ENCODE data around the gene GARRE1.
"Not testable (repeated sequence)": the region's sequence is repeated elsewhere in the genome, so short reads cannot be mapped to it uniquely, and the experiment has no call there.

The GARRE1 gene

DNA sequence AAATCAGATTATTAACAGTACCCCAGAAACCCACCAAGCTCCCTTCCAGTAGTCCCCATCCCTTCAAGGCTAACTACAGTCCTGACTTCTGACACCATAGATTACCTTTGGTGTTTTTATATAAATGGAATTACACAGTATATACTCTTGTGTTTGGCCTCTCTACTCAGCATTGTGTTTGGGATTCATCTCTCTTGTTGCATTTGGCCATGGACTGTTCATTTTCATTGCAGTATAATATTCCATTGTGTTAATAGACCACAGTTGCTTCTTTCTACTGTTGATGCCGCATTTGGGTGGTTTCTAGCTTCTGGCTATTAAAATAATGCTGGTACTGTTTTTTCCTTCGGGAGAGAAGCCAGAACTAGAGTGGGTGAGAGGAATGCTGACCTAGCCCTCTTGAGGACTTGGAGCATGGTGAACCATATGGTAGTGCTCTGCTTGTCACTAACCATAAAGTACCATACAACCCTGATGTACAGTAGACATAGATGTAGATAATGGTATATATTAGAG, 18.9 kb upstream of the GARRE1 start:
- Histone ChIP-seq H3K36me3 (ENCODE audit: control insufficient read depth, insufficient read depth, low read length) (no peaks in the 10 kb centered on the region), H3K4me1 (ENCODE audit: control insufficient read depth, insufficient read depth, low read length) (peaks cover 12% of the 10 kb centered on the region), H3K27me3 (ENCODE audit: control insufficient read depth, insufficient read depth, low read length) (no peaks in the 10 kb centered on the region), H3K9me3 (ENCODE audit: control insufficient read depth, insufficient read depth, low read length) (no peaks in the 10 kb centered on the region), H3K9ac (ENCODE audit: low read depth, low read length) (no peak overlapping the region), H3K4me3 (ENCODE audit: low read depth, low read length) (no peak overlapping the region)

DNA sequence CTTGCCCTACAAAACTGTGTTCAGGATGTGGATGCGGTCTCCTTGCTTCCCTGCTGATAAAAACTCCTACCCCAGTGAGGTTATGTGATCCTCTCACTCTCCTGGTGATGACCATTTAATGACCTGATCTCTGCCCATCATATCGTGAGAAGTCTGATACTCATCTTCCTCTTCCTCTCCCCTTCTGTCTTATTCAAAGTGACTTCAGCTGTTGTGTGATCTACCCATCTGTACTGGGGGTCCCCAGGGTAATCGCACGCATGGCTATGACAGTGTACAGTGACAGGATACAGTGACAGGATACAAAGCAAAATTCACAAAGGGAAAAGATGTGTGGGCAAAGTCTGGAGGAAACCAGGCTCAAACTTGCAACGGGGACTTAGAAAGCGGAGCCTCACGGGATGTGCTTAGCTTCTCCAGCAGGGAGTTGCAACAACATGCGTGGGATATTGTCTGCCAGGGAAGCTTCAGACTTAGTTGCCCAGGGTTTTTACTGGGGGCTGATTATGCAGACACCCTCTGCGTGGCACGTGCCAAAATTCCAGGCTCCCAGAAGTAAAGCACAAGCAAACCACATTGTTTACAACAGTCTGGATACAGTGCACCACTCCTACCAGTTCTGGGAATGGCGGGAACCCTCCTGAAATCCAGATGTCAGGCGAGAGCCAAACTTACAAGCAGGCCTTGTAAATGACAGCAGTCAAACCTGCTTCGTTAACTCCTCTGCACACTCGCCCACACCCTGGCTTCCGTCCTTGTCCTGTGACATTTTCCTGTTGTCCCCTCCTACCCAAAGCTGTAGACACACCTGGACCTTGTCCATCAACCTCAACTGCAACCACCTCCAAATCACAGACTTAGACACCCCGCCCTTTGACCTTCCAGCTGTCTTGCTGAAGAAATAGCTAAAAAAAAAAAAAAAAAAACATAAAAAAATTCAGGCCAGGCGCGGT, 18.0 kb upstream of the GARRE1 start:
- Histone ChIP-seq H3K4me3 (ENCODE audit: low read depth, low read length) (no peak overlapping the region), H3K27me3 (ENCODE audit: control insufficient read depth, insufficient read depth, low read length) (no peaks in the 10 kb centered on the region), H3K9ac (ENCODE audit: low read depth, low read length) (no peak overlapping the region), H3K9me3 (ENCODE audit: control insufficient read depth, insufficient read depth, low read length) (no peaks in the 10 kb centered on the region), H3K4me1 (ENCODE audit: control insufficient read depth, insufficient read depth, low read length) (peaks cover 10% of the 10 kb centered on the region), H3K36me3 (ENCODE audit: control insufficient read depth, insufficient read depth, low read length) (no peaks in the 10 kb centered on the region)

DNA sequence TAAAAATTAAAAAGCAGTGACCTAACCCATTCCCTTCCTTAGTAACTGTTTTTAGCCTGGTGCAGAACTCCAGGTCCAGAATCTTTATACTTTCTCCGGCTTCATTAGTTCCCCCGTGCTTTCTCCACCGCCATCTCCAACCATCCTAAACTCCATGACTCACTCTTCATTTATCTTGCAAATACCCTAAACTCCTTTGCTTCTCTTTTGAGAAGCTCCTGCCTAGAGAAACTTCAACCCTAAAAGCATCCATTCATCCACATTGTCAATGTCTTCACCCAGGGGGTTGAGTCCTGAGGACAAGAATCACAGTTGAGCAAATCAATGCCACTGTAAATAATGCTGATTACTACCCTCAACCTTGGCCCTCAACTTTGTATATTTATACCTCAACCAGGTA, 17.1 kb upstream of the GARRE1 start:
- H3K36me3 ChIP-seq (ENCODE audit: control insufficient read depth, insufficient read depth, low read length): no peaks in the 10 kb centered on the region
- H3K4me1 ChIP-seq (ENCODE audit: control insufficient read depth, insufficient read depth, low read length): peaks cover 6% of the 10 kb centered on the region
- no peaks in the 10 kb centered on the region for H3K27me3 ChIP-seq (ENCODE audit: control insufficient read depth, insufficient read depth, low read length)
- H3K9me3 ChIP-seq (ENCODE audit: control insufficient read depth, insufficient read depth, low read length): no peaks in the 10 kb centered on the region
- no peak overlapping the region for H3K4me3 ChIP-seq (ENCODE audit: low read depth, low read length)
- no peak overlapping the region for H3K9ac ChIP-seq (ENCODE audit: low read depth, low read length)

DNA sequence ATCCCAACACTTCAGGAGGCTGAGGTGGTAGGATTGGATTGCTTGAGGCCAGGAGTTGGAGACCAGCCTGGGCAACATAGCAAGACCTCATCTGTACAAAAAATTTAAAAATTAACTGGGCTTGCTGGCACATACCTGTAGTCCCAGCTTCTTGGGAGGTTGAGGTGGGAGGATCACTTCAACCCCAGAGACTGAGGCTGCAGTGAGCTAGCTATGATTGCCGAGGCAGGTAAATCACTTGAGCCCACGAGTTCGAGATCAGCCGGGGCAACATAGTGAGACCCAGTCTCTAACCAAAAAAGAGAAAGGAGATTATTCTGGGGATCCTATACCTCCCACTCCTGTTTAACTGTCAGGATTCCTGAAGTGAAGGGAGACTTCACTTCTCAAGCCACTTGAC, 16.4 kb upstream of the GARRE1 start:
- no peak overlapping the region for H3K9ac ChIP-seq (ENCODE audit: low read depth, low read length)
- H3K4me1 ChIP-seq (ENCODE audit: control insufficient read depth, insufficient read depth, low read length): peaks cover 6% of the 10 kb centered on the region
- no peak overlapping the region for H3K4me3 ChIP-seq (ENCODE audit: low read depth, low read length)
- no peaks in the 10 kb centered on the region for H3K36me3 ChIP-seq (ENCODE audit: control insufficient read depth, insufficient read depth, low read length)
- no peaks in the 10 kb centered on the region for H3K27me3 ChIP-seq (ENCODE audit: control insufficient read depth, insufficient read depth, low read length)
- H3K9me3 ChIP-seq (ENCODE audit: control insufficient read depth, insufficient read depth, low read length): no peaks in the 10 kb centered on the region

GRCh38 chr19:34241513-34242337, 12.6 kb upstream of the GARRE1 start:
- Histone ChIP-seq H3K4me3 (ENCODE audit: low read depth, low read length) (no peak overlapping the region), H3K9ac (ENCODE audit: low read depth, low read length) (no peak overlapping the region), H3K27me3 (ENCODE audit: control insufficient read depth, insufficient read depth, low read length) (no peaks in the 10 kb centered on the region), H3K9me3 (ENCODE audit: control insufficient read depth, insufficient read depth, low read length) (no peaks in the 10 kb centered on the region), H3K36me3 (ENCODE audit: control insufficient read depth, insufficient read depth, low read length) (no peaks in the 10 kb centered on the region), H3K4me1 (ENCODE audit: control insufficient read depth, insufficient read depth, low read length) (peaks cover 6% of the 10 kb centered on the region)

DNA sequence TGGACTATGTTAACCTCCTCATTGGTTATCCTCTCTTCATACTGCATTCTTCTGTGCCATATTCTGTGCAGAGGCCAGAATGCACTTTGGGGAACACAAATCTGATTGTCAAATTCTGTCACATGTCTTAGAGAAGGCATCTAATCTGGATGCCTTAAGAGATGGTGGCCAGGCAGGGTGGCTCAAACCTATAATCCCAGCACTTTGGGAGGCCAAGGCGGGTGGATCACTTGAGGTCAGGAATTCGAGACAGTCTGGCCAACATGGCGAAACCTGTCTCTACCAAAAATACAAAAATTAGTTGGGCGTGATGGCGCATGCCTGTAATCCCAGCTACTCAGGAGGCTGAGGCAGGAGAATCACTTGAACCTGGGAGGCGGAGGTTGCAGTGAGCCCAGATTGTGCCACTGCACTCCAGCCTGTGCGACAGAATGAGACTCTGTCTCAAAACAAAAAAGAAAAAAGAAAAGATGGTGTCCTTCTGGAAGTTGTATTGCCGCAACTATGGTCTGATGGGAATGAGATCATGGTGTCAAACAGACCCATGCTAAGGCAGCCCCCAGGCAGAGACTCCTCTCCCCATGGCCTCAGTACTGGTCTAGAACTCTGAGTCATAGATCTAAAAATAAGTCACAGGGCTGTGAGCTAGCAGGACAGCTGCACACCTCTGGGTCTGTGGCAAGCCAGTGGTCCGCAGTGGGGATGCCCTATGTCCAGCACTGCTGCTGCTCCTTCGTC, 11.0 kb upstream of the GARRE1 start:
- not testable (repeated sequence) for H3K9me3 ChIP-seq (ENCODE audit: control insufficient read depth, insufficient read depth, low read length); H3K36me3 ChIP-seq (ENCODE audit: control insufficient read depth, insufficient read depth, low read length); H3K4me1 ChIP-seq (ENCODE audit: control insufficient read depth, insufficient read depth, low read length); H3K9ac ChIP-seq (ENCODE audit: low read depth, low read length); H3K4me3 ChIP-seq (ENCODE audit: low read depth, low read length); H3K27me3 ChIP-seq (ENCODE audit: control insufficient read depth, insufficient read depth, low read length)

- H3K9me3 ChIP-seq (ENCODE audit: control insufficient read depth, insufficient read depth, low read length): no peaks in the 10 kb centered on the region
- no peak overlapping the region for H3K9ac ChIP-seq (ENCODE audit: low read depth, low read length)
- no peaks in the 10 kb centered on the region for H3K36me3 ChIP-seq (ENCODE audit: control insufficient read depth, insufficient read depth, low read length)
- no peak overlapping the region for H3K4me3 ChIP-seq (ENCODE audit: low read depth, low read length)
- no peaks in the 10 kb centered on the region for H3K27me3 ChIP-seq (ENCODE audit: control insufficient read depth, insufficient read depth, low read length)
- H3K4me1 ChIP-seq (ENCODE audit: control insufficient read depth, insufficient read depth, low read length): no peaks in the 10 kb centered on the region
Observed at GRCh38 chr19:34243876-34244578, 10.3 kb upstream of the GARRE1 start.

DNA sequence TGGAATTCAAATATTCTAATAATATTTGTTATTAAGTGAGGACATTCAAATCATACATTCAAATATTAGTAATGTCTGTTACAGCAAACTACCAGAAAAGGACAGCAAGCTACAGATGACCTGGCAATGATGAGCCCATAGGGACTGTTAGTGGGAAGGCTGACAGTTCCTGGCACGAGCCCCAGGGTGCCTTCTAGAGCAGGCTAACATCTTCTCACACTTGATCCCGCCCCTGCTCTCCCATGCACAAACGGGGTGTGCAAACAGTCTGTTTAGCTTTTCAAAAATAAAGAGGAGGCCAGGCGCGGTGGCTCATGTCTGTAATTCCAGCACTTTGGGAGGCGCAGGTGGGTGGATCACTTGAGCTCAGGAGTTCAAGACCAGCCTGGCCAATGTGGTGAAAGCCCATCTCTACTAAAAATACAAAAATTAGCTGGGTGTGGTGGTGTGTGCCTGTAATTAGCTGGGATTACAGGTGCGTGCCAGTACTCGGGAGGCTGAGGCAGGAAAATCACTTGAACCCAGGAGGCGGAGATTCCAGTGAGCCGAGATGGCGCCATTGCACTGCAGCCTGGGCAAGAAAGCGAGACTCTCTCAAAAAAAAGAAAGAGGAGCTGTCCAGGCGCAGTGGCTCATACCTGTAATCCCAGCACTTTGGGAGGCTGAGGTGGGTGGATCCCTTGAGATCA, 9.6 kb upstream of the GARRE1 start:
- Histone ChIP-seq H3K36me3 (ENCODE audit: control insufficient read depth, insufficient read depth, low read length) (no peaks in the 10 kb centered on the region), H3K4me3 (ENCODE audit: low read depth, low read length) (no peak overlapping the region), H3K4me1 (ENCODE audit: control insufficient read depth, insufficient read depth, low read length) (no peaks in the 10 kb centered on the region), H3K27me3 (ENCODE audit: control insufficient read depth, insufficient read depth, low read length) (no peaks in the 10 kb centered on the region), H3K9ac (ENCODE audit: low read depth, low read length) (no peak overlapping the region), H3K9me3 (ENCODE audit: control insufficient read depth, insufficient read depth, low read length) (no peaks in the 10 kb centered on the region)

DNA sequence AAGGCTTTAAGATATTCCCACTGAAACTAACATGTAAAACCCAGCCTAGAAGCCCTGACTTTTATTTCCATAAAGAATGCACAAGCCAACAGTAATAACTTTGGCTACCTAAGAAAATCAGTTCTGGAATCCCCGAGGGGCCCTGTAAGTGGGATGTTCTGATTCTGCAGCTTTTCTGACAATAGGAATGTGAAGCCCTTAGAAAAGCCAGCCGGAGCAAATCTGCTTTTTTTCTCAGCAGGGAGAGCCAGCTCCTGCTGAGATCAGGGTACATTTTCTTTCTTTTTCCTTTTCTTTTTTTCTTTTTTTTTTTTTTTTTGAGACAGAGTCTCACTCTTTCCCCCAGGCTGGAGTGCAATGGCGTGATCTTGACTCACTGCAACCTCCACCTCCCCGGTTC, 8.0 kb upstream of the GARRE1 start:
- Histone ChIP-seq H3K9me3 (ENCODE audit: control insufficient read depth, insufficient read depth, low read length) (no peaks in the 10 kb centered on the region), H3K4me1 (ENCODE audit: control insufficient read depth, insufficient read depth, low read length) (no peaks in the 10 kb centered on the region), H3K27me3 (ENCODE audit: control insufficient read depth, insufficient read depth, low read length) (no peaks in the 10 kb centered on the region), H3K4me3 (ENCODE audit: low read depth, low read length) (no peak overlapping the region), H3K9ac (ENCODE audit: low read depth, low read length) (no peak overlapping the region), H3K36me3 (ENCODE audit: control insufficient read depth, insufficient read depth, low read length) (no peaks in the 10 kb centered on the region)

DNA sequence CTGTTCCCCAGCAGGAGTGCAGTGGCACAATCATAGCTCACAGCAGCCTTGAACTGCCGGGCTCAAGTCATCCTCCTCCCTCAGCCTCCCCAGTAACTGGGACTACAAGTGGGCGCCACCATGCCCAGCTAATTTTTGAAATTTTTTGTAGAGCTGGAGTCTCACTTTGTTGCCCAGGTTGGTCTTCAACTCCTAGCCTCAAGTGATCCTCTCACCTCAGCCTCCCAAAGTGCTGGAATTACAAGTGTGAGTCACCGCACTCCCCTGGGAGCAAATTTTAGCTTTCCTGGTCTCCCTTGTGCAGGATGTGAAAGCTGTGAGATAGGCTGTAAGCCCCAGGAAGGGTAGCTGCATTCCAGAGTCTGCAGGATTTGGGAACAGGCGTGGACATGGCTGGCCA, 5.4 kb upstream of the GARRE1 start:
- Histone ChIP-seq H3K9me3 (ENCODE audit: control insufficient read depth, insufficient read depth, low read length) (no peaks in the 10 kb centered on the region), H3K9ac (ENCODE audit: low read depth, low read length) (no peak overlapping the region), H3K36me3 (ENCODE audit: control insufficient read depth, insufficient read depth, low read length) (no peaks in the 10 kb centered on the region), H3K4me1 (ENCODE audit: control insufficient read depth, insufficient read depth, low read length) (no peaks in the 10 kb centered on the region), H3K4me3 (ENCODE audit: low read depth, low read length) (no peak overlapping the region), H3K27me3 (ENCODE audit: control insufficient read depth, insufficient read depth, low read length) (no peaks in the 10 kb centered on the region)
